ENCODE data around the gene SSB. TPM values are rescaled to one million over a fixed set of nuclear protein-coding genes. Genes with fewer than 3 reads are reported as not detected.

Gene SSB
- total and polyA plus RNA-seq, 2 of the 13 experiments (the other 11 are each of a cell fraction or from before 2014, with no cell fraction given): 109 to 208 TPM

GRCh38 chr2:169796441-169796840, 2.2 kb upstream of the SSB start:
- Histone ChIP-seq H3K4me1 (ENCODE audit: insufficient read depth, low read length) (peaks cover 21% of the 10 kb centered on the region), H3K9me3 (ENCODE audit: low read length) (no peaks in the 10 kb centered on the region), H3K4me3 (replicated peaks in 1 of 3; ENCODE audit: insufficient read depth in 1 of 3, low read depth in 2 of 3, low read length in 3 of 3) (no peak overlapping the region), H3K36me3 (replicated peaks in 1 of 2; ENCODE audit: control insufficient read depth in 1 of 2, insufficient read depth in 2 of 2, low read length in 2 of 2) (no peaks in the 10 kb centered on the region; a peak in 2 of 5 replicates), H3K79me2 (ENCODE audit: insufficient read depth, low read length) (peaks cover 26% of the 10 kb centered on the region), H4K20me1 (ENCODE audit: insufficient read depth, low read length) (peaks cover 6% of the 10 kb centered on the region; the same call in 1 of the 2 replicates), H3K9ac (ENCODE audit: insufficient read depth, low read depth, low read length) (no peak overlapping the region), H3K27me3 (ENCODE audit: control insufficient read depth in 1 of 2, insufficient read depth in 2 of 2, low read length in 2 of 2) (no peaks in the 10 kb centered on the region; a peak in 1 of 5 replicates), H2AFZ (ENCODE audit: low read length) (no peak overlapping the region), H3K4me2 (ENCODE audit: low read depth, low read length) (no peak overlapping the region), H3K27ac (ENCODE audit: extremely low read length, insufficient read depth, low read length) (no peak overlapping the region)
- in situ Hi-C loops (cut with HindIII; ENCODE audit: extremely low pct_ligation_motif_present, low pct_unique_long_range_greater_than_20kb) (no loop called here), intact Hi-C loops (cut with micrococcal nuclease; ENCODE audit: unreplicated experiment) (no loop called here)
- 81% methylated on average over 6 of the region's 6 CpGs for WGBS (ENCODE audit: low lambda C conversion rate)
- ATAC-seq: no peak
- TF ChIP-seq ZNF354B (CRISPR knock-in tag; IDR thresholded peaks at IDR 0.05) (no peak), NR3C1 (CRISPR knock-in tag; IDR thresholded peaks at IDR 0.05) (no peak), ZBTB25 (CRISPR knock-in tag; IDR thresholded peaks at IDR 0.05) (no peak), MTF1 (CRISPR knock-in tag; IDR thresholded peaks at IDR 0.05) (no peak), POGK (CRISPR knock-in tag; conservative IDR thresholded peaks at IDR 0.05) (no peak), ZNF264 (CRISPR knock-in tag; IDR thresholded peaks at IDR 0.05) (no peak), NFKB2 (CRISPR knock-in tag; IDR thresholded peaks at IDR 0.05; ENCODE audit: borderline replicate concordance) (no peak), TRIM24 (CRISPR knock-in tag; IDR thresholded peaks at IDR 0.05) (no peak), ZBTB34 (CRISPR knock-in tag; IDR thresholded peaks at IDR 0.05) (no peak), FOXA3 (CRISPR knock-in tag; IDR thresholded peaks at IDR 0.05) (no peak), ZFYVE20 (CRISPR knock-in tag; IDR thresholded peaks at IDR 0.05; ENCODE audit: borderline replicate concordance, low read depth) (no peak), ZNF724P (CRISPR knock-in tag; IDR thresholded peaks at IDR 0.05; ENCODE audit: borderline replicate concordance) (no peak), ZFP82 (CRISPR knock-in tag; IDR thresholded peaks at IDR 0.05; ENCODE audit: borderline replicate concordance) (no peak), KLF6 (CRISPR knock-in tag; IDR thresholded peaks at IDR 0.05) (no peak), JARID2 (CRISPR knock-in tag; IDR thresholded peaks at IDR 0.05; ENCODE audit: insufficient replicate concordance) (no peak), KLF9 (CRISPR knock-in tag; IDR thresholded peaks at IDR 0.05; ENCODE audit: low read depth) (no peak)
- TF ChIP-seq, protein P1, sequence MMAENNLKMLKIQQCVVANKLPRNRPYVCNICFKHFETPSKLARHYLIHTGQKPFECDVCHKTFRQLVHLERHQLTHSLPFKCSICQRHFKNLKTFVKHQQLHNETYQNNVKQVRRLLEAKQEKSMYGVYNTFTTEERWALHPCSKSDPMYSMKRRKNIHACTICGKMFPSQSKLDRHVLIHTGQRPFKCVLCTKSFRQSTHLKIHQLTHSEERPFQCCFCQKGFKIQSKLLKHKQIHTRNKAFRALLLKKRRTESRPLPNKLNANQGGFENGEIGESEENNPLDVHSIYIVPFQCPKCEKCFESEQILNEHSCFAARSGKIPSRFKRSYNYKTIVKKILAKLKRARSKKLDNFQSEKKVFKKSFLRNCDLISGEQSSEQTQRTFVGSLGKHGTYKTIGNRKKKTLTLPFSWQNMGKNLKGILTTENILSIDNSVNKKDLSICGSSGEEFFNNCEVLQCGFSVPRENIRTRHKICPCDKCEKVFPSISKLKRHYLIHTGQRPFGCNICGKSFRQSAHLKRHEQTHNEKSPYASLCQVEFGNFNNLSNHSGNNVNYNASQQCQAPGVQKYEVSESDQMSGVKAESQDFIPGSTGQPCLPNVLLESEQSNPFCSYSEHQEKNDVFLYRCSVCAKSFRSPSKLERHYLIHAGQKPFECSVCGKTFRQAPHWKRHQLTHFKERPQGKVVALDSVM (CRISPR knock-in tag; IDR thresholded peaks at IDR 0.05): no peak
- ChIA-PET CTCF (ENCODE audit: low intra/inter-chr PET ratio, low total read pairs) (no interaction called here), POLR2A (no interaction called here)
- no peak for FAIRE-seq
- no peak for DNase-seq (ENCODE audit: low spot score)
- no TSS peak for BruUV-seq (replicated peaks)

Data from HepG2 (cell line).